K562 (cell line): ENCODE results near the gene GPSM3. TPM values are rescaled to one million over a fixed set of nuclear protein-coding genes. Genes with fewer than 3 reads are reported as not detected.

ENCODE experiments used
- CHCHD3 ChIP-seq: fragments of 250-450 bp; sonication (Bioruptor Pico); IDR thresholded peaks from 2 replicates; pipeline ENCODE4 v2.1.2; 2022; ENCODE audit warnings: mild to moderate bottlenecking
- E2F3 ChIP-seq: fragments of 250-450 bp; sonication (Bioruptor Pico); IDR thresholded peaks from 2 replicates; pipeline ENCODE4 v1.4.0; 2020; ENCODE audit warnings: mild to moderate bottlenecking
- FOXJ3 ChIP-seq: sonication (generic); formaldehyde crosslinking; IDR thresholded peaks from 2 replicates; pipeline ENCODE4 v1.4.0; 2020; ENCODE audit warnings: mild to moderate bottlenecking, missing genetic modification reagents
- FOXM1 ChIP-seq, 2 experiments: fragments of 450-650 bp in 1 of 2; sonication (generic) in 1 of 2; formaldehyde crosslinking in 1 of 2; IDR thresholded peaks; 2 replicates each; pipeline versions ENCODE4 v1.6.1 to v1.9.0; 2017 to 2022; ENCODE audit warnings: low read depth in 2 of 2, mild to moderate bottlenecking in 2 of 2, missing genetic modification reagents in 1 of 2, moderate library complexity in 1 of 2
- GTF2E2 ChIP-seq: fragments of 200-800 bp; sonication (Bioruptor generic); IDR thresholded peaks from 2 replicates; pipeline ENCODE4 v1.6.1; 2016; ENCODE audit warnings: missing genetic modification characterization, missing compliant biosample characterization
- KAT7 ChIP-seq: sonication (generic); formaldehyde crosslinking; IDR thresholded peaks from 2 replicates; pipeline ENCODE4 v1.8.0; 2022; ENCODE audit warnings: missing genetic modification reagents, mild to moderate bottlenecking, borderline replicate concordance
- NFYB ChIP-seq: IDR thresholded peaks from 2 replicates; pipeline ENCODE4 v1.6.1; 2011; ENCODE audit warnings: mild to moderate bottlenecking, moderate library complexity; ENCODE audit not compliant: insufficient read length; ENCODE audit errors: extremely low read depth
- NR2F6 ChIP-seq: fragments of 450-650 bp; formaldehyde crosslinking; IDR thresholded peaks from 2 replicates; pipeline ENCODE4 v1.4.0; 2020; ENCODE audit warnings: mild to moderate bottlenecking
- NR4A1 ChIP-seq, 2 experiments: fragments of 250-450 bp in 1 of 2; fragments of 450-650 bp in 1 of 2; sonication (Bioruptor Pico) in 1 of 2; IDR thresholded peaks; 2 replicates each; pipeline versions ENCODE4 v1.4.0 to v1.6.1; 2016 to 2020; ENCODE audit warnings: mild to moderate bottlenecking in 2 of 2, missing compliant biosample characterization in 1 of 2, missing genetic modification characterization in 1 of 2, moderate library complexity in 1 of 2
- SMAD4 ChIP-seq: fragments of 250-450 bp; sonication (Bioruptor Pico); conservative IDR thresholded peaks from 2 replicates; pipeline ENCODE4 v1.8.0; 2021; ENCODE audit warnings: inconsistent platforms, mild to moderate bottlenecking, moderate library complexity
- SRF ChIP-seq, 2 experiments: fragments of 250-450, 450-650 bp in 1 of 2; sonication (Bioruptor Pico) in 1 of 2; sonication (generic) in 1 of 2; formaldehyde crosslinking; IDR thresholded peaks; 2 replicates each; pipeline versions ENCODE4 v1.5.0 to v1.5.1; 2020 to 2022; ENCODE audit warnings: mild to moderate bottlenecking in 1 of 2, missing genetic modification reagents in 1 of 2
- TBP ChIP-seq: optimal IDR thresholded peaks from 2 replicates; pipeline ENCODE3; 2011; ENCODE audit warnings: low read depth, low read length, improper control_type of control experiment
- TCFL5 ChIP-seq: fragments of 250-450 bp; sonication (Bioruptor Pico); conservative IDR thresholded peaks from 2 replicates; pipeline ENCODE4 v1.6.1; 2021; ENCODE audit warnings: mild to moderate bottlenecking, moderate library complexity, matching md5 sums
- ZBTB12 ChIP-seq: fragments of 250-450 bp; sonication (Bioruptor Pico); IDR thresholded peaks from 2 replicates; pipeline ENCODE4 v1.4.0; 2020
- ZFPM2 ChIP-seq: fragments of 250-450 bp; sonication (Bioruptor Pico); IDR thresholded peaks from 2 replicates; pipeline ENCODE4 v1.5.1; 2022; ENCODE audit warnings: mild to moderate bottlenecking
- ZNF217 ChIP-seq: sonication (generic); formaldehyde crosslinking; IDR thresholded peaks from 2 replicates; pipeline ENCODE4 v1.8.0; 2022; ENCODE audit warnings: mild to moderate bottlenecking, missing genetic modification reagents
- ZNF253 ChIP-seq: fragments of 250-450 bp; sonication (Bioruptor Pico); conservative IDR thresholded peaks from 2 replicates; pipeline ENCODE4 v1.6.1; 2021; ENCODE audit warnings: mild to moderate bottlenecking
- ZNF589 ChIP-seq: fragments of 200-800 bp; sonication (Bioruptor generic); IDR thresholded peaks from 2 replicates; pipeline ENCODE4 v1.6.1; 2016; ENCODE audit warnings: low read depth, missing genetic modification characterization, missing compliant biosample characterization
- ZNF75A ChIP-seq: fragments of 450-650 bp; formaldehyde crosslinking; IDR thresholded peaks from 2 replicates; pipeline ENCODE4 v1.4.0; 2020; ENCODE audit warnings: mild to moderate bottlenecking
- polyA plus RNA-seq, 8 experiments: library from polyadenylated mRNA; depleted of rRNA in 4 of 8; stranded (reverse) in 5 of 8; unstranded in 3 of 8; fragments of >200 nt; fragmentation: Nextera tagmentation in 2 of 8; fragmentation: Illumina TruSeq in 1 of 8; extraction: Ambion mirVana in 2 of 8; extraction: Trizol in 1 of 8; gene quantifications; 2 replicates each; pipeline versions ENCODE4 v1.2.1 to v1.2.3, GENCODE V29; 2011 to 2014; ENCODE audit warnings: inconsistent platforms in 1 of 8, missing spikeins in 1 of 8
- total RNA-seq, 7 experiments: library from RNA; depleted of rRNA in 6 of 7; stranded (reverse); fragments of >200 nt in 6 of 7; fragmentation: Illumina TruSeq in 2 of 7; extraction: Trizol in 2 of 7; gene quantifications; 2 replicates each; pipeline versions ENCODE4 v1.2.1 to v1.2.3, GENCODE V29; 2011 to 2021; ENCODE audit warnings: low replicate concordance in 1 of 7
- TF ChIP-seq, protein P1 (sequence below): fragments of 250-450 bp; sonication (Bioruptor Pico); IDR thresholded peaks from 2 replicates; pipeline ENCODE4 v1.5.0; 2021; ENCODE audit warnings: mild to moderate bottlenecking, borderline replicate concordance
- TF ChIP-seq, protein P2 (sequence below): fragments of 250-450 bp; sonication (Bioruptor Pico); IDR thresholded peaks from 2 replicates; pipeline ENCODE4 v1.4.0; 2020; ENCODE audit warnings: mild to moderate bottlenecking

GPSM3 gene
- total and polyA plus RNA-seq, 9 of the 15 experiments (the other 6 are each of a cell fraction or from before 2014, with no cell fraction given): 5.3 to 42.6 (median 24.4) TPM

- TF ChIP-seq, protein P1, sequence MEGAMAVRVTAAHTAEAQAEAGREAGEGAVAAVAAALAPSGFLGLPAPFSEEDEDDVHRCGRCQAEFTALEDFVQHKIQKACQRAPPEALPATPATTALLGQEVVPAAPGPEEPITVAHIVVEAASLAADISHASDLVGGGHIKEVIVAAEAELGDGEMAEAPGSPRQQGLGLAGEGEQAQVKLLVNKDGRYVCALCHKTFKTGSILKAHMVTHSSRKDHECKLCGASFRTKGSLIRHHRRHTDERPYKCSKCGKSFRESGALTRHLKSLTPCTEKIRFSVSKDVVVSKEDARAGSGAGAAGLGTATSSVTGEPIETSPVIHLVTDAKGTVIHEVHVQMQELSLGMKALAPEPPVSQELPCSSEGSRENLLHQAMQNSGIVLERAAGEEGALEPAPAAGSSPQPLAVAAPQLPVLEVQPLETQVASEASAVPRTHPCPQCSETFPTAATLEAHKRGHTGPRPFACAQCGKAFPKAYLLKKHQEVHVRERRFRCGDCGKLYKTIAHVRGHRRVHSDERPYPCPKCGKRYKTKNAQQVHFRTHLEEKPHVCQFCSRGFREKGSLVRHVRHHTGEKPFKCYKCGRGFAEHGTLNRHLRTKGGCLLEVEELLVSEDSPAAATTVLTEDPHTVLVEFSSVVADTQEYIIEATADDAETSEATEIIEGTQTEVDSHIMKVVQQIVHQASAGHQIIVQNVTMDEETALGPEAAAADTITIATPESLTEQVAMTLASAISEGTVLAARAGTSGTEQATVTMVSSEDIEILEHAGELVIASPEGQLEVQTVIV (CRISPR knock-in tag): no peak
- TF ChIP-seq ZNF75A (CRISPR knock-in tag) (0 out of 2 replicates have a peak, but pooled peaks have one; percentile 67), GTF2E2 (0 out of 2 replicates have a peak, but pooled peaks have one; percentile 11), NR2F6 (CRISPR knock-in tag) (0 out of 2 replicates have a peak, but pooled peaks have one; percentile 83), FOXJ3 (CRISPR knock-in tag) (no peak), ZBTB12 (CRISPR knock-in tag) (peak; percentile 67), FOXM1 (IDR thresholded peaks at IDR 0.05; ENCODE audit: low read depth) (peak; percentile 8; the same call in 1 of the 2 replicates), FOXM1 (CRISPR knock-in tag; IDR thresholded peaks at IDR 0.05; ENCODE audit: low read depth) (peak; percentile 64; the same call in 1 of the 2 replicates), ZNF217 (CRISPR knock-in tag) (no peak), ZNF253 (CRISPR knock-in tag) (0 out of 2 replicates have a peak, but pooled peaks have one; percentile 26), CHCHD3 (CRISPR knock-in tag) (0 out of 2 replicates have a peak, but pooled peaks have one; percentile 7), NR4A1 (CRISPR knock-in tag; IDR thresholded peaks at IDR 0.05) (no peak), NR4A1 (tag; IDR thresholded peaks at IDR 0.05) (peak; percentile 54; the same call in 1 of the 2 replicates), SMAD4 (peak; percentile 30), ZNF589 (CRISPR knock-in tag) (no peak), KAT7 (CRISPR knock-in tag) (peak; percentile 66; the same call in 1 of the 2 replicates), E2F3 (CRISPR knock-in tag) (peak; percentile 34; the same call in 1 of the 2 replicates), ZFPM2 (no peak), TBP (peak; percentile 59), SRF (CRISPR knock-in tag; IDR thresholded peaks at IDR 0.05) (peak in 1 of 2 experiments; percentile 60; a peak in 2 of 4 replicates), TCFL5 (CRISPR knock-in tag) (0 out of 2 replicates have a peak, but pooled peaks have one; percentile 55), NFYB (no peak)
- TF ChIP-seq, protein P2, sequence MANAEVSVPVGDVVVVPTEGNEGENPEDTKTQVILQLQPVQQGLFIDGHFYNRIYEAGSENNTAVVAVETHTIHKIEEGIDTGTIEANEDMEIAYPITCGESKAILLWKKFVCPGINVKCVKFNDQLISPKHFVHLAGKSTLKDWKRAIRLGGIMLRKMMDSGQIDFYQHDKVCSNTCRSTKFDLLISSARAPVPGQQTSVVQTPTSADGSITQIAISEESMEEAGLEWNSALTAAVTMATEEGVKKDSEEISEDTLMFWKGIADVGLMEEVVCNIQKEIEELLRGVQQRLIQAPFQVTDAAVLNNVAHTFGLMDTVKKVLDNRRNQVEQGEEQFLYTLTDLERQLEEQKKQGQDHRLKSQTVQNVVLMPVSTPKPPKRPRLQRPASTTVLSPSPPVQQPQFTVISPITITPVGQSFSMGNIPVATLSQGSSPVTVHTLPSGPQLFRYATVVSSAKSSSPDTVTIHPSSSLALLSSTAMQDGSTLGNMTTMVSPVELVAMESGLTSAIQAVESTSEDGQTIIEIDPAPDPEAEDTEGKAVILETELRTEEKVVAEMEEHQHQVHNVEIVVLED (CRISPR knock-in tag): 0 out of 2 replicates have a peak, but pooled peaks have one; percentile 30
These were observed 15.2 kb downstream of the GPSM3 start (continued) for GRCh38 chr6:32177183-32177787.
